ENCODE data around the gene RIPPLY1. TPM values are rescaled to one million over a fixed set of nuclear protein-coding genes. Genes with fewer than 3 reads are reported as not detected.

The RIPPLY1 gene
- total RNA-seq, 1 experiment from 2014 or later = not detected

- no peak for TF ChIP-seq CTCF (conservative IDR thresholded peaks at IDR 0.05; ENCODE audit: low read depth, low read length)
- Histone ChIP-seq H3K4me1 (ENCODE audit: insufficient read depth, low read length, poor library complexity, severe bottlenecking) (no peaks in the 10 kb centered on the region), H3K27ac (ENCODE audit: low read depth, low read length, poor library complexity, severe bottlenecking) (no peak overlapping the region), H3K9me3 (ENCODE audit: low read depth, low read length, poor library complexity, severe bottlenecking) (no peaks in the 10 kb centered on the region), H3K27me3 (replicated peaks; ENCODE audit: insufficient read depth, low read depth, low read length, poor library complexity) (no peaks in the 10 kb centered on the region), H3K4me3 (ENCODE audit: low read depth, low read length, poor library complexity, severe bottlenecking) (no peak overlapping the region), H3K36me3 (ENCODE audit: insufficient read depth, low read length, poor library complexity, severe bottlenecking) (no peaks in the 10 kb centered on the region)
- intact Hi-C loops (cut with micrococcal nuclease; ENCODE audit: unreplicated experiment) = loop anchor here (10.0 kb wide), 2 partner anchors 548 to 878 kb away; partner anchors contain the start of genes FRMPD3, NCBP2L and TSC22D3
- BruUV-seq (replicated peaks) = no TSS peak
- peak; percentile 18 for DNase-seq (ENCODE audit: low spot score)
- ChIA-PET CTCF (no interaction called here), POLR2A (ENCODE audit: low non-redundant PET) (interaction anchor here (0.6 kb wide), 1 partner anchor 817 kb away, joined by 3 read pairs; no protein-coding TSS in a partner anchor)
Observed at GRCh38 chrX:106897259-106897658, 5.9 kb downstream of the RIPPLY1 start.

- Histone ChIP-seq H3K4me1 (ENCODE audit: insufficient read depth, low read length, poor library complexity, severe bottlenecking) (no peaks in the 10 kb centered on the region), H3K9me3 (ENCODE audit: low read depth, low read length, poor library complexity, severe bottlenecking) (no peaks in the 10 kb centered on the region), H3K36me3 (ENCODE audit: insufficient read depth, low read length, poor library complexity, severe bottlenecking) (no peaks in the 10 kb centered on the region), H3K4me3 (ENCODE audit: low read depth, low read length, poor library complexity, severe bottlenecking) (no peak overlapping the region), H3K27ac (ENCODE audit: low read depth, low read length, poor library complexity, severe bottlenecking) (no peak overlapping the region), H3K27me3 (replicated peaks; ENCODE audit: insufficient read depth, low read depth, low read length, poor library complexity) (peaks cover 5% of the 10 kb centered on the region)
- ChIA-PET CTCF (interaction anchor here (0.5 to 1.3 kb wide), 4 partner anchors 21 to 299 kb away, joined by 3 to 14 read pairs (median 5); no protein-coding TSS in a partner anchor), POLR2A (ENCODE audit: low non-redundant PET) (no interaction called here)
- TF ChIP-seq EZH2 (IDR thresholded peaks at IDR 0.05; ENCODE audit: borderline replicate concordance, low read depth, low read length, poor library complexity, severe bottlenecking) (no peak), CTCF (conservative IDR thresholded peaks at IDR 0.05; ENCODE audit: low read depth, low read length) (no peak)
- BruUV-seq (replicated peaks) = no TSS peak
- DNase-seq (ENCODE audit: low spot score) = peak; percentile 63
- intact Hi-C loops (cut with micrococcal nuclease; ENCODE audit: unreplicated experiment) = loop anchor here (2.0 to 10.0 kb wide), 3 partner anchors 58 to 880 kb away; partner anchors contain the start of genes FRMPD3, NCBP2L and TSC22D3
Observed at GRCh38 chrX:106894978-106895452, 8.1 kb downstream of the RIPPLY1 start.

GRCh38 chrX:106894392-106894909 lies 8.7 kb downstream of the RIPPLY1 start:
- TF ChIP-seq EZH2 (IDR thresholded peaks at IDR 0.05; ENCODE audit: borderline replicate concordance, low read depth, low read length, poor library complexity, severe bottlenecking) = no peak
- TF ChIP-seq CTCF (conservative IDR thresholded peaks at IDR 0.05; ENCODE audit: low read depth, low read length) = peak; percentile 87
- no peaks in the 10 kb centered on the region for H3K9me3 ChIP-seq (ENCODE audit: low read depth, low read length, poor library complexity, severe bottlenecking)
- ChIA-PET POLR2A (ENCODE audit: low non-redundant PET) (no interaction called here), CTCF (interaction anchor here (0.5 to 1.3 kb wide), 5 partner anchors 20 to 999 kb away, joined by 3 to 14 read pairs (median 3); no protein-coding TSS in a partner anchor)
- intact Hi-C loops (cut with micrococcal nuclease; ENCODE audit: unreplicated experiment) = loop anchor here (2.0 to 10.0 kb wide), 3 partner anchors 58 to 880 kb away; partner anchors contain the start of genes FRMPD3, NCBP2L and TSC22D3
- peaks cover 8% of the 10 kb centered on the region for H3K27me3 ChIP-seq (replicated peaks; ENCODE audit: insufficient read depth, low read depth, low read length, poor library complexity)
- no peaks in the 10 kb centered on the region for H3K4me1 ChIP-seq (ENCODE audit: insufficient read depth, low read length, poor library complexity, severe bottlenecking)
- no peaks in the 10 kb centered on the region for H3K36me3 ChIP-seq (ENCODE audit: insufficient read depth, low read length, poor library complexity, severe bottlenecking)
- H3K4me3 ChIP-seq (ENCODE audit: low read depth, low read length, poor library complexity, severe bottlenecking) = no peak overlapping the region
- no peak overlapping the region for H3K27ac ChIP-seq (ENCODE audit: low read depth, low read length, poor library complexity, severe bottlenecking)
- peak; percentile 78 for DNase-seq (ENCODE audit: low spot score)
- BruUV-seq (replicated peaks) = no TSS peak

Measured in A673 (cell line).